Stimulated activated CD8-positive, alpha-beta memory T cell treated with anti-CD3 and anti-CD28 coated beads, Interleukin-12 subunit alpha, Interleukin-12 subunit beta, amount 100 ng/mL, for 1 hour (primary cell): ENCODE measurements around the gene RHBDD3.

ENCODE experiments used
- DNase-seq: peaks from one replicate; pipeline ENCODE4 v3.0.0-alpha.2; 2020; ENCODE audit warnings: low read depth

The RHBDD3 gene

DNA sequence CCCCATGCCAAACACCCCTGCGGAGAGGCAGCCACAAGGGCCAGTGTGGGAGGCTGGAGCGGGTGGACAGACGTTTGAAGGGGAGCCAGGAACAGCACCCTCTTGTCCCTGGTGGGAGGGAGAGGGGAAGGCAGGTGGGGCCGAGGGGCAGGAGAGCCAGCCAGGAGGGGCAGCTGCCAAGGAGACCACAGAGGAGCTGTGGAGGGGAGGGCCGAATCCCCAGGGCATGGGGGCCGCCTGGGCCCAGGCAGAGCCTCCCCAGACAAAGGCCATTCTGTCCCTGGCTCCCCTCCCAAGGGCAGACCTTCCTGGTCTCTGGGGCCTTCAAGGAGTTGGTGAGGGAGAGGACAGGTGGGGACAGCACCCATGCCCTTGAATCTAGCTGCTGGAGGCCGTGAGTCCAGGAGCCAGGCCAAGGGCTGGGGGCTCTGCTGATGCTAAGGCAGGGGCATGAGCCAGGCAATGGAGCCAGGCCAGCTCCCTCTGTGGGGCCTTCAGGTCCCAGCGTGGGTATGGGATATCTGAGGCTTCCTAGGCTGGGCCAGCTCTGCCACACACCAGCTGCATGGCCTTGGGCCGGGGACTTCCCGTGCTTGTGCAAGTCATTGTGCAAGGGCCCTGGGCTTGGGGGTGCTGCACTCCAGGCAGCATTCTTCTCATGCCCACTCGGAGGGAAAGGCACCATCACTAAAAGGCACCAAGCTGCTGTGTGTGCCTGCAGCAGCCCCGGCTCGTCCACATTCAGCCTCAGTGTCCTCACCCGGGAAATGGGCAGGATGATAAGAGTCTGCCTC lies 50.7 kb downstream of the RHBDD3 start:
- DNase-seq: no peak

GRCh38 chr22:29216011-29216872 lies 51.5 kb downstream of the RHBDD3 start:
- no peak for DNase-seq

DNA sequence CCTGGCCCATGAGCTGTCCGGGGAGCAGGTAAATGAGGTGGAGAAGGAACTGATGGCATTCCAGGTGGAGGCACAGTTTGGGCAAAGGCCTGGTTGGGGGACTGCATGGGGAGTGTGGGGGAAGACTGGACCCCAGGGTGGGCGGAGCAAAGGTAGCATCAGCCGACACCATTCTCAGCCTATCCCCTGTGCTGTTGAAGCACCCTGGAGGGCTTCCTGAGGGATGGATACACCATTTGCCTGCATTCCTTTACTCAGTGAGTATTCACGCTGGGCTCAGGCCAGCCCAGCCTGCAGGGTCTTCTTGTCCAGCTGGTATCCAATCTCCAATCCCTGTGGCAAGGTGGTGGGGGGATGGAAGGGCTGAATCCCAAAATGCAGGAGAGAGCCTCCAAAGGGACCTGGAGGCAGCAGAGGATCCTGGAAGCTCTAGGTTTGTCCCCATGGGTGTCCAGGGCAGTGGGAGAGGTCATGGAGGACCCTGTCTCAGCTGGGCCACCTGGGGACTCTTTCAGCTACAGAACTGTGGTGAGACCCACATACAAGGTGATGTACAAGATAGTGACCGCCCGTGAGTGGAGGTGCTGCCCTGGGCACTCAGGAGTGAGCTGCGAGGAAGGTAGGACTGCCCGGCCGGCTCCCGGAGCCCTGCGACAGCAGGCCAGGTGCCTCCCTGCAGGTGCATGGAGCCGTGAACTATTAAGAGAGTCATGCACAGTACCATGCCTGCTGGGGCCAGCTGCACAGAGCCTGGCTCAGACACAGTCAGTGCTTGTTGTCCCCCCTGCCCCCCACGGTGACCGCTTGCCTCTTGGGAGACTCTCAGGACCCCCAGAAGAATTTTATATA lies 52.5 kb downstream of the RHBDD3 start:
- no peak for DNase-seq

DNA sequence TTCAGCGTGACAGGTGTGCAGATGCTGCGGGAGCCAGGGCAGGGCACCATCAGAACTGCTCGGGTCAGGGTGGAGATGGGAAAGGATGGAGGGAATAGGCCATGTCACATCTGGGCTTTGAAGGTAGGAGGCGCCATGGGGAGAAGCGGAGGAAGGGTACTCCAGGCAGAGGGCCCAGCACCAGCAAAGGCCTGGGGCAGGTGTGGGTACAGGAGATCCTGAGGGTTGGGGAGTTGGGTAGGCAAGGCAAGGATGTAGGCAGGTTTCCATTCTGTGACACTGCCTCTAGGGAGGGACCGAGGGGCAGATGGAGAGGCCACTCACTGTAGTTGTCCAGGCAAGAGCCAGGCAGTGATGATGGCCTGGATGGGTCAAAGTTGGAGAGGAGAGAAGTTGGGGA lies 53.5 kb downstream of the RHBDD3 start:
- DNase-seq: no peak

GRCh38 chr22:29213493-29213892 lies 54.3 kb downstream of the RHBDD3 start:
- DNase-seq: no peak

DNA sequence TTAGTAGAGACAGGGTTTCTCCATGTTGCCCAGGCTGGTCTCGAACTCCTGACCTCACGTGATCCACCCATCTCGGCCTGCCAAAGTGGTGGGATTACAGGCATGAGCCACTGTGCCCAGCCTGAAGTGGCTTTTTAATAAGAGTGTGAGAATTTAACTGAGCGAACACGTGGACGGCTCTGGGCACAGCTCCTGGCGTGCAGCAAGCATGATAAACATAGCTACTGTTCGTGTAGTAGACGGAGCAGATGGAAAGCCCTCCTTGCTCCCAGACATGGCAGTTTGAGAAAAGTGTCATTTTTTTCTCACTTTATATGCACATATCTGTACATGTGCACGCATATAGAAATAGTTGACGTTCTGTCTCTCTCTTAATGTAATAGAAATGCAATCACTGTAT lies 55.0 kb downstream of the RHBDD3 start:
- DNase-seq: no peak

GRCh38 chr22:29211466-29211865 lies 56.3 kb downstream of the RHBDD3 start:
- DNase-seq: no peak

GRCh38 chr22:29211066-29211465 lies 56.7 kb downstream of the RHBDD3 start:
- DNase-seq: no peak
